GM19043 (cell line): ENCODE measurements around the gene PEX19.
"Not testable (repeated sequence)": the region's sequence is repeated elsewhere in the genome, so short reads cannot be mapped to it uniquely, and the experiment has no call there.

ENCODE experiments used
- ATAC-seq: cut with Tn5 transposase; IDR thresholded peaks from one replicate; pipeline ENCODE4 v1.9.1; 2021; ENCODE audit warnings: low read depth; ENCODE audit not compliant: unreplicated experiment

PEX19 gene

GRCh38 chr1:160284782-160285344, at the start of gene PEX19:
TSS of gene PEX19 (minus strand) at chr1:160285133. CDS start at chr1:160285124, 9 bp downstream.
- peak; percentile 99 for ATAC-seq

GRCh38 chr1:160332516-160332915, 47.6 kb upstream of the PEX19 start:
- no peak for ATAC-seq

GRCh38 chr1:160330119-160330518, 45.2 kb upstream of the PEX19 start:
- no peak for ATAC-seq

GRCh38 chr1:160328184-160328583, 43.3 kb upstream of the PEX19 start:
- ATAC-seq = no peak

GRCh38 chr1:160326418-160326817, 41.5 kb upstream of the PEX19 start:
- no peak for ATAC-seq

- ATAC-seq = no peak
Measured at GRCh38 chr1:160325252-160325651, 40.3 kb upstream of the PEX19 start.

DNA sequence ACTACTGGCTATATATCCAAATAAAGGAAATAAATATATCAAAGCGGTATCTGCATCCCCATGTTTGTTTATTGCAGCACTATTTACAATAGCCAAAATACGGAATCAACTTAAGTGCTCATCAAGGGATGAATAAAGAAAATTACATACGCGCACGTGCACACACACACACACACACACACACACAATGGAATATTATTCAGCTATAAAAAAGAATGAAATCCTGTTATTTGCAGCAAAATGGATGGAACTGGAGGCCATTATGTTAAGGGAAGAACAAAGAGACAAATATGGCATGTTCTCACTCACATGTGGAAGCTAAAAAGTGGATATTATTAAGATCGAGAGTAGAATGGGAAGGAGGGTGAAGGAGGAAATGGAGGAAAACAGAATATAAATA, 37.9 kb upstream of the PEX19 start:
- no peak for ATAC-seq

- no peak for ATAC-seq
Measured at GRCh38 chr1:160315359-160315758, 30.4 kb upstream of the PEX19 start.

DNA sequence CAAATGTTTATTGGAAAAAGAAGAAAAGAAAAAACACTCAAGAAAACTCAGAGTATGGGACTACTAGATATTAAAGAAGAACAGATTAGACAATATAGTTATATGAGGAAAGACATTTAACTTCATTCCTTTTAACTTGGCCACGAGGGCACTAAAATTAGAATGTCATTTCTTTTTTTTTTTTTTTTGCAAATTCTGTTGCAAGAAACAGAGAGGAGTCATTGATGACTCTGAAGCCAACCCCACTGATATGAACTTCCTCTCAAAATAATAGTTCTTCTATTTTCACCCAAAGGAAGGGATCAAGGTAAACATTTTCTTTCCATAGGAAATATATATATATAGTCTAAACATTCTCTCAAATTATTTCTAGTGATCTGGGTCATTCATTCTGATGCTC, 24.6 kb upstream of the PEX19 start:
- no peak for ATAC-seq

GRCh38 chr1:160309185-160309557, 24.2 kb upstream of the PEX19 start:
- no peak for ATAC-seq

GRCh38 chr1:160308451-160309184, 23.7 kb upstream of the PEX19 start:
- ATAC-seq = no peak

DNA sequence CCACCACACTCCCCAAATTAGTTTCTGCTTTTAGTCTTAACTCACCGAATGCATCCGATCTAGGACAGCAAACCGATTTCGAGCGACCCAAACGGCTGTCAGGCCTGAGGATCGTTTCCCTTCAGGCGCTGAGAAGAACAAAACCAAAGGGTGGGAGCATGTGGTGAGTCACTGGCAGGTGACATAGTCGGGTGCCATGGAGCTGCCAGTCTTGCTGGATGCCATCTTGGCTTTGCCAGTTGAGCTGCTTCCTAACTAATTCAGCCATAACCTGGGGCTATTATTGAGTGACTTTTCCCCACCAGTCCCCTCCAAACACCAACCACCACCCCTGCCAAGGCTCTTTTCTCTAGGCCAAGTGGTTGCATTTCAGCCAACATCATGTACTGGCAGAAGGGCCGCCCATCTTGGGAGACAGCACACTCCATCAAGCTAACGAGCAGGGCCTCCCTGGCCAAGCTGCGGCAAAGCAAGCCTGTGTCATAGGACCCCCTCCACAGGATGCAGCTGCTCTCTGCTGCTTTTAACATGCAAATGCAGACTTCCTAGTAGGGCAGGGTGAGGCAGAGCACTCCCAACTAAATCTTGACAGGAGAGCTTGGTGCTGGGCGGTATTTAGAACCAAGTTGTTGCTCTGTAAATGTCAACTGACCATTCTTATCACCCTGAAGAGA, 22.3 kb upstream of the PEX19 start:
- no peak for ATAC-seq

DNA sequence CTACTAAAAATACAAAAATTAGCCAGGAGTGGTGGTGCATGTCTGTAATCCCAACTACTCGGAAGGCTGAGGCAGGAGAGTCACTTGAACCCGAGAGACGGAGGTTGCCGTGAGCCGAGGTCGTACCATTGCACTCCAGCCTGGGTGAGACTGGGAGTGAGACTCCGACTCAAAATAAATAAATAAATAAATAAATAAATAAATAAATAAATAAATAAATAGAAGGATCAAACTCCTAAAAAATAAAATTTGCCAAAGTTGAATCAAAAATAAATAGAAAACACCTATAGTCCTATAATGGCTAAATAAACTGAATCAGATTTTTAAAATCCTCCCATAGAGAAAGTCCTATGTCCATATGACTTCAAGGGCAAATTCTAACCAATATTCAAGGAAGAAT, 15.2 kb upstream of the PEX19 start:
- no peak for ATAC-seq

GRCh38 chr1:160296036-160296435, 11.1 kb upstream of the PEX19 start:
- no peak for ATAC-seq

DNA sequence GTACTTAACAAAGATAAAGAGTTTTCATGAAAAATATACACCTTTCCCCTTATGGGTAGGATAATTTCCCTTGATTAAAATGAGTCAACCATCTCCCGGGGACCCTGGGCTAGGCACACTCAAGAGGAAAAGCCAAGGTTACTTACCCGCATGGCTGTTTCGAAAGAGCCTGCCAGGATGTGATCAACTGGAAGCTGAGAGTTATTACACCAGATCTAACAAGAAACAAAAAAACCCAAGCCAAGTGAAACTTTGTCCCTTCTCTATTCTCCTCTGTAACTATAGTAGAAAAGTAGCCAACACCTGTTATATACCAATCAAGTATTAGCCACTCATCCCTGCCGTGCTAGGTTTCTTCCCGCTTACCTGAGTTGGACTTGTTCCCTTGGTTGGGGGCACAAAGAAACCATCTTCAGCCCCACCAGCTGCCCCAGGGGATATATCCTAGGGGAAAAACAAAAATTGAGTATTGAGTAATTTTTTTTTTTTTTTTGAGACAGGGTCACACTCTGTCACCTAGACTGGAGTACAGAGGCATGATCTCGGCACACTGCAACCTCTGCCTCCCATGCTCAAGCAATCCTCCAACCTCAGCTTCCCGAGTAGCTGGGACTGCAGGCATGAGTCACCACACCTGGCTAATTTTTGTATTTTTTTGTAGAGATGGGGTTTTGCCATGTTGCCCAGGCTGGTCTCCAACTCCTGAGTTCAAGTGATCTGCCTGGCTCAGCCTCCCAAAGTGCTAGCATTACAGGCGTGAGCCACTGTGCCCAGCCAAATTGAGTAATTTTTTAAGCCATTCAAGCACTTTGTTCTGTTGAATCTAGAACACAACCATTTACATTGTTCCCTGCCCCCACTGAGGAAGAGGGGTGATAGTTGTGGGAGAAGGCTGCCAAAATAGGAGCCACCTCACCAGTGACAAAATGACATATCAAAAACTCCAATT, 8.4 kb upstream of the PEX19 start:
- no peak for ATAC-seq

DNA sequence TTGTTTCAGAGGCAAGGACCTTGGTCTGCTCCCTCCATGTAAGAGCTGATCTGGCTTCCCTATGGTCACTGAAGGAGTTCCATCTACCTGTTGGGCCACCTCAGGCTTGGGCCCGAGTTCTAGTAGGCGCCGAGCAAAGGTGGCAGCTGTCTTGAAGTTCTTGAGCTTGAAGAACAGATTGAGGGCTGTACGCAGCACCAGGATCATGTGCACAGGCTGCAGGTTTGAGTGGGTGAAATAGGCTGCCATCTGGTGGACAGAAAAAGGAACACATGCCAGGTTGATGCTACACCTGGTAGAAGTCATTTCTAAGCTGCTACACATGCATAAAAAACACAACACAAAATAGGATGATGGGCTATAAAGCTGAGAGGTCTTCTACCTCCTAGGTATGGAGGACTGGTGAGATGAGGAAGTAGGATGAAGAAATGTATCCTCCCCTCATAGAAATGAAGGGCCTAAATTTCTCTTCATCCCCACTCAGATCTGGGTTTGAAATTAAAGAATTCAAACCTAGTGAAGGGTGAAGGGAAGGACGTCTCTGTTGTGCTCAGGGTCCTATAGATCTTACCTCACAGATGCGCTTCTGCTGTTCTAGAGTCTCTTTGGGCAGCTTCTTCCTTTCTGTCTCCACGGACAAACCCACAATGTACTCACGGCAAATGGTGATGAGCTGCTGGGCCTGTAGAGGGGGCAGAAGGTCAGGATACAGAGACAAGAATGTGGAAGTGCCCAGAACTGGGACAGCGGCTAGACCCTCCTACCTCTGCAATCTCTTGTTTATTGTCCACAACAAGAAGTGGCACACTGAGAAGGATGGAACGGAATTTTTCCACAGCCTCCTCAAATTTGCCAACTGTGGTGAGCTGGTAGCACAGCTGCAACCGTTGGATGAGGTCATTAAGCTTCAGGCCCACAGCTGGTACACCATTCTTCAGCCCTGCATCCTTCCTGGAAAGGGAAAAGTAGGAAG, 6.6 kb upstream of the PEX19 start:
- ATAC-seq = no peak

- not testable (repeated sequence) for ATAC-seq
Measured at GRCh38 chr1:160287769-160288168, 2.8 kb upstream of the PEX19 start.

DNA sequence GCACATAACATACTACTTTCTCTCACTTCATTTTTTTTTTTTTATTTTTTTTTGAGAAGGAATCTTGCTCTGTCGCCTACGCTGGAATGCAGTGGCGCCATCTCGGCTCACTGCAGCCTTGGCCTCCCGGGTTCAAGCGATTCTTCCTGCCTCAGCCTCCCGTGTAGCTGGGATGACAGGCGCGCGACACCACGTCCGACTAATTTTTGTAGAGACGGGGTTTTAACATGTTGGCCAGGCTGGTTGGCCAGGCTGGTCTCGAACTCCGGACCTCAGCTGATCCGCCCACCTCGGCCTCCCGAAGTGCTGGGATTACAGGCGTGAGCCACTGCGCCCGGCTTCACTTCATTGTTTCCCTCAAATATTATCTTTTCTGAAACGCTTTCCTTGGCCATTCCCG, 573 bp upstream of the PEX19 start:
- no peak for ATAC-seq

- peak; percentile 11 for ATAC-seq
Measured at GRCh38 chr1:160284220-160284781, 632 bp downstream of the PEX19 start.
